SK-N-MC (cell line): Measurements from ENCODE around the gene RAC3.

ENCODE experiments used
- DNase-seq: peaks from one replicate; pipeline ENCODE4 v3.0.0-alpha.2; 2011; ENCODE audit warnings: low read depth, low spot score
- H3K27ac ChIP-seq: fragments of 200-600 bp; sonication (generic); 2 replicates; pipeline ENCODE4 v1.5.1; 2016; ENCODE audit warnings: mixed run types
- H3K36me3 ChIP-seq: fragments of 200-600 bp; sonication (generic); 2 replicates; pipeline ENCODE4 v1.6.1; 2017; ENCODE audit warnings: antibody characterized with exemption, low read length, mixed read lengths; ENCODE audit not compliant: insufficient read depth
- H3K4me3 ChIP-seq: fragments of 200-600 bp; sonication (generic); 2 replicates; pipeline ENCODE4 v1.5.1; 2016
- H3K9ac ChIP-seq: fragments of 200-600 bp; sonication (generic); 2 replicates; pipeline ENCODE4 v1.8.0; 2017; ENCODE audit warnings: mixed run types, mixed read lengths; ENCODE audit not compliant: insufficient read length
- H3K9me3 ChIP-seq: fragments of 200-600 bp; sonication (generic); 2 replicates; pipeline ENCODE4 v1.6.1; 2017; ENCODE audit warnings: low read depth, mild to moderate bottlenecking, antibody characterized with exemption, low read length, moderate library complexity, mixed read lengths
- EZH2 ChIP-seq: fragments of 200-600 bp; sonication (generic); IDR thresholded peaks from one replicate; pipeline ENCODE4 v1.6.1; 2017; ENCODE audit warnings: antibody characterized with exemption
- FOXP2 ChIP-seq: optimal IDR thresholded peaks from 2 replicates; pipeline ENCODE3; 2011; ENCODE audit warnings: mild to moderate bottlenecking, moderate library complexity; ENCODE audit not compliant: insufficient read depth; ENCODE audit errors: extremely low read length, control extremely low read depth
- POLR2AphosphoS5 ChIP-seq: IDR thresholded peaks from 2 replicates; pipeline ENCODE4 v1.6.1; 2012; ENCODE audit warnings: mild to moderate bottlenecking, low read depth, low read length, borderline replicate concordance

The RAC3 gene

DNA sequence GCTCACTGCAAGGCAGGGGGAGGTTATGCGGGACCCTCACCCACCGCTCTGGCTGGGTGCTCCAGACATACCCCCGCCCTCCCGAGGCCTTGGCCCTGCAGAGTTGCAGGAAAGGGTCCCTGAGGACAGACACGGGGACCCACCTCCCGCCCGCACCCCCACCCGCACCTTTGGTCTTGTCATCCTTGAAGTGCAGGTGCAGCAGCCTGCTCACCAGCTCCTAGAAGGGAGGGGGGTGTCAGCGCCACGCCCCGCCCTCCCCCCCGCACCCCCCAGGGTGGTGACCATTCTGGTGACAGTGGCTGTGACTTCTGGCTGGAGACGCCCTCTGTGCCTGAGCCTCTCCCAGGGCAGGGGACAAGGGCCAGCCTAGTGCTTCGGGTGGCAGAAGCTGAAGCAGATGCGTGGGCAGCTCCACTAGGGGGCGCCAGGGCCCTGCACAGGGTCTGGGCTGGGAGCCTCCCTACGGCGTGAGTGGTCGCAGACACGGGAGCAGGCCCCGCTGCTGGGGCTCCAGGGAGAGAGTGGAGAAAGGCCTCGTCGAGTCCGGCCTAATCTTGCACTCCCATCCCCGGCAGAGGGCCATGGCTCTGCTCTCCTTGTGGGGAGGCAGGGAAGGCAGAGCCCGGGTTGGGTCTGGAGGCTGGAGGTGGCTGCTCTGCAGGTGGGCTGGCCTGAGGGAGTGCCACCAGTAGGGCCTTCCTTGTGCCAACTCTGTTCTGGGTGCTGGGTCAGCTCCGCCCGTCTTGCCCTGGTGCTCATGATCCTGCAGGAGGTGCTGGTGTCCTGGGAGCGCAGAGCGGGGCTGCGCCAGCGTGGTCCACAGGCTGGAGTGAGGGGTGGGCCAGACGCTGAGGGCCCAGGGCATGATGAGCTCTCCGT, 11.5 kb upstream of the RAC3 start:
- TF ChIP-seq EZH2 (no peak), POLR2AphosphoS5 (peak; percentile 16; the same call in 1 of the 2 replicates), FOXP2 (no peak)

DNA sequence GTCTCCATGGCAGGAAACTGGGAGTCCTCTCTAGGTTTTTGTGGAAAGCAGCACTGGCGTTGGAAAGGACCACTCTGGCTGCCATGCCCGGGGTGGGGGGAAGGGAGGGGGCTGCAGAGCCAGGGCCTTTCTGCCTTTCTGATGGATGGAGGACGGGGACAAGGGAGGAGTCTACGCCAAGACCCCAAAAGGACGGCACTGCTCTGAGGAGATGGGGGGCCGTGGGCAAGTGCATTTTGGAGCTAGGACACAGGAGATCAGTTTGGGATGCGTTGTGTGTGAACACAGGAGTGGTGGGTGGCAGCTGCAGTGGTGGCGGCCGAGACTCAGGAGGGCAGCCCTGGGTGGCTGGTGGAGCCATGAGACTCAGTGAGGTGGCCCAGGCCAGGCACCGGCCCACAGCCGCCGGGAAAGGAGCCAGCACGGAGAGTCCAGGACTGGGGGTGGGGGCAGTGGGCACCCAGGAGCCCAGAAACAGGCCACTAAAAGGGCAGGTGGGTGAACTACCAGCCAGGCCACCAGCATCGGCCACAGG, 10.8 kb upstream of the RAC3 start:
- H3K4me3 ChIP-seq = no peak overlapping the region
- no peaks in the 10 kb centered on the region for H3K9me3 ChIP-seq
- DNase-seq = no peak
- H3K36me3 ChIP-seq = no peaks in the 10 kb centered on the region
- no peak overlapping the region for H3K27ac ChIP-seq
- TF ChIP-seq EZH2 = no peak
- no peak for TF ChIP-seq POLR2AphosphoS5
- TF ChIP-seq FOXP2 = no peak
- H3K9ac ChIP-seq = no peak overlapping the region

More for the DNA sequence above, 11.5 kb upstream of the RAC3 start:
- H3K9me3 ChIP-seq = no peaks in the 10 kb centered on the region
- H3K36me3 ChIP-seq = no peaks in the 10 kb centered on the region
- H3K4me3 ChIP-seq = no peak overlapping the region
- no peak overlapping the region for H3K9ac ChIP-seq
- DNase-seq = no peak
- no peak overlapping the region for H3K27ac ChIP-seq

DNA sequence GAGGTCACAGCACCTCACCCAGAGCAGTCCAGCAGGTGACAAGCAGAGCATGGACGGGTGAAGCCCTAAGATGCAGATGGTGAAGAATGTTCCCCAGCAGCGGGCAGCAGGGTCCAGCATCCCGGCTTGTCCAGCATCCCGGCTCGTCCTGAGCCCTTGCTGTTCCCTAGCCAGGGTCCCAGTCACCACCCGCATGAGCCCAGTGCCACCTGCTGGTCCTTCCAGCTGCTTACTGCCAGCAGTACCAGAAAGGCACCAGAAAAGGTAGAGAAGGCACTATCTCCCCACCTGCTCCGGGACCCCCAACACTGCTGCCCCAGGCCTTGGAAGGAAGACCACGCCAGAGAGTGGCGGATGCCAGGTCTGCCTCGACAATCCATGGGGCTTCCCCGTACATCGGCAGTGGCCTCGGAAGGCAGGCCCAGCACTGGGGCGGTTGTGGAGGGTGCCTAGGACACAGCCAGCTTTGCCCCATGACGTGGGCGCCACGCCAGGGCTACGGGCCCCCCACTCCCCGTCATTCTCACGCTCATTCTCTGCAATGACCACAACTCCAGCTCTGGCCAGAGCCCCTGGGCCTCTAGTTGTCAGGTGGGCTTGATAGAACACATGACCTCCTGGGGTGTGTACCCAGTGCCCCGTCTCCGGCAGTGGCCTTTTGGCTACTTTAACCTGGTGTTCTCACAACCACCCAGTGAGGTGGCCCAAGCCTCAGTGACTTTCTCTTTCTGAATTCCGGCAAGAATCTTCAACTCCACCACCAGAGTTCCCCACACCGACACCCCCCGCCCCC, 10.2 kb upstream of the RAC3 start:
- Histone ChIP-seq H3K27ac (no peak overlapping the region), H3K9ac (peak overlapping the region; percentile 85), H3K36me3 (no peaks in the 10 kb centered on the region), H3K4me3 (peak overlapping the region; percentile 98), H3K9me3 (no peaks in the 10 kb centered on the region)
- DNase-seq = no peak
- no peak for TF ChIP-seq FOXP2
- TF ChIP-seq EZH2 = no peak
- no peak for TF ChIP-seq POLR2AphosphoS5

DNA sequence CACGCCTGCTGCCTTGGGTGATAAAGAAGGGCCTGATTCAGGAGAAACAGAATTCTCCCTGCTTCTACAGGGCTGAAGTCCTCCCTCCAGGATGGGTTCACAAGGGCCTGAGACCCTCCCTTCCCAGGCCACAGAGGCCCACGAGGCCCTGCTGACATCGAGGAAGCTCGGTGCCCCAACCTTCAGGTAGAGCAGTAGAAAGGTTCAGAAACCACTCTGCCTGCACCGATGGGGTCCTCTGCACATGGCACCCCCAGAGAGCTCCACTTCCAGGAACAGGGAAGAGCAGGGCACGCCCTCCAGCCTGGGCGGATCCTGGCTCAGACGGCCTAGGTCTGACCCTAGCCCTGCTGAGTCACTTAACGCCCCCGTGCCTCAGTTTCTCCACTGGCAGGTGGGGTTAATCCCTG, 9.6 kb upstream of the RAC3 start:
- TF ChIP-seq FOXP2 (no peak), EZH2 (no peak), POLR2AphosphoS5 (no peak)
- Histone ChIP-seq H3K4me3 (peak overlapping the region; percentile 98), H3K9ac (peak overlapping the region; percentile 85), H3K9me3 (no peaks in the 10 kb centered on the region), H3K27ac (no peak overlapping the region), H3K36me3 (no peaks in the 10 kb centered on the region)
- no peak for DNase-seq

DNA sequence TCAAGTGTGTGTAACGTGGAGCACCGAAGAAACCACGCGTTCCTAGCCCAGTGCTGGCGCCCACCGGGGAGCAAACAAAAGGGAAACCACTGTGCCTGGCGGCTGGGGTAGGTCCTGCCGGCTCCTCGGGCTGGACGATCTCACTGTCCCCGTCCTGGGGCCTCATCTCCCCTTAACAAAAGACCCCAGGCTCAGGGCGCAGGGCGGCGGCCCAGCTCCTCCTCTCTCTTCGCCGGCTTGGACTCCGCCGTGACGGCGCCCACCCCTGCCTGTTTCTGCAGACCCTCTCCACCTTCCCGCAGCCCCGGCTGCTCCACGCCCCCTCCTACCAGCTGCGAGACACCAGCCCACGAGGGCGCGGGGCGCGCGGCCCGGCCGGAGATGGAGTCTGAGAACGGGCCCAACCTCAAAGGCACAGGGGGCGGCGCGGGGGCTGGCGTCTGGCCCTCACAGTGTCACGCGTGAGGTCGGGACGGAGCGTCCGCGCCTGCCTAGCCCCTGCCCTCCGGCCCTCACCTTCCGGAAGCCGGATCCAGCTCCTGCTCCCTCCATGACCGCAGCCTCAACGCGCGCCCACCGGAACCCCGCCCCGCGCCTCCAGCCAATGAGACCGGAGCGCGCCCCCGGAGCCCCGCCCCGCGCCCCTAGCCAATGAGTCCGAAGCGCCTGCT, 9.0 kb upstream of the RAC3 start, which contains the start of gene CENPX:
TSS of gene CENPX (minus strand) at position 569 of the 671 bp plus-strand sequence. CDS start at position 552, 17 bp downstream.
- Histone ChIP-seq H3K9ac (peak within 1 kb of the TSS; percentile 85), H3K4me3 (peak within 1 kb of the TSS; percentile 98), H3K9me3 (no peaks in the 10 kb centered on the region), H3K36me3 (no peaks in the 10 kb centered on the region), H3K27ac (no peak within 1 kb of the TSS)
- TF ChIP-seq EZH2 (no peak), FOXP2 (no peak), POLR2AphosphoS5 (peak; percentile 55; the same call in 1 of the 2 replicates)
- no peak for DNase-seq

DNA sequence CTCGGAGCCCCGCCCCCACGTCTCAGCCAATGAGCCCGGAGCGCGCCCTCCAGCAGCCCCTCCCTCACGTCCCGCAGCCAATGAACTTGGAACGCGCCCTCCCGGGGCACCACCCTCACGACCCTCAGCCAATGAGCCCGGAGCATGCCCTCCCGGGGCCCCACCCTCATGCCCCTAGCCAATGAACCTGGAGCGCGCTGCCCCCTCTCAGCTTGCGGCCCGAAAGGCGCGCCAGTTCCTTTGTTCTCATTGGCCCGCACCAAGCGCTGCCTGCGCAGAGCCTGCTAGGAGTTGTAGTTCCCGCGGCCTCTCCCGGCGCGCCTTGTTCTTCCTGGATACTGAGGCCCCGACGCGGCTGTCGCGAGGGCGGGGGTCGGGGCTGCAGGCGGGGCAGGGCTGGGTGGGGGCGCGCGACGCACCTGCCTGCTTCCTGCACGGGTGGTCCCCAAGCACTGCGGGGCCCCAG, 8.5 kb upstream of the RAC3 start, which contains the start of gene LRRC45:
TSS of gene LRRC45 (plus strand) at position 325 of the 466 bp plus-strand sequence. CDS start 339 bp downstream, outside the sequence.
- DNase-seq = peak; percentile 96
- no peak for TF ChIP-seq POLR2AphosphoS5
- peak; percentile 45 for TF ChIP-seq FOXP2
- no peak for TF ChIP-seq EZH2
- Histone ChIP-seq H3K4me3 (peak within 1 kb of the TSS; percentile 98), H3K27ac (no peak within 1 kb of the TSS), H3K36me3 (no peaks in the 10 kb centered on the region), H3K9ac (peak within 1 kb of the TSS; percentile 85), H3K9me3 (no peaks in the 10 kb centered on the region)

DNA sequence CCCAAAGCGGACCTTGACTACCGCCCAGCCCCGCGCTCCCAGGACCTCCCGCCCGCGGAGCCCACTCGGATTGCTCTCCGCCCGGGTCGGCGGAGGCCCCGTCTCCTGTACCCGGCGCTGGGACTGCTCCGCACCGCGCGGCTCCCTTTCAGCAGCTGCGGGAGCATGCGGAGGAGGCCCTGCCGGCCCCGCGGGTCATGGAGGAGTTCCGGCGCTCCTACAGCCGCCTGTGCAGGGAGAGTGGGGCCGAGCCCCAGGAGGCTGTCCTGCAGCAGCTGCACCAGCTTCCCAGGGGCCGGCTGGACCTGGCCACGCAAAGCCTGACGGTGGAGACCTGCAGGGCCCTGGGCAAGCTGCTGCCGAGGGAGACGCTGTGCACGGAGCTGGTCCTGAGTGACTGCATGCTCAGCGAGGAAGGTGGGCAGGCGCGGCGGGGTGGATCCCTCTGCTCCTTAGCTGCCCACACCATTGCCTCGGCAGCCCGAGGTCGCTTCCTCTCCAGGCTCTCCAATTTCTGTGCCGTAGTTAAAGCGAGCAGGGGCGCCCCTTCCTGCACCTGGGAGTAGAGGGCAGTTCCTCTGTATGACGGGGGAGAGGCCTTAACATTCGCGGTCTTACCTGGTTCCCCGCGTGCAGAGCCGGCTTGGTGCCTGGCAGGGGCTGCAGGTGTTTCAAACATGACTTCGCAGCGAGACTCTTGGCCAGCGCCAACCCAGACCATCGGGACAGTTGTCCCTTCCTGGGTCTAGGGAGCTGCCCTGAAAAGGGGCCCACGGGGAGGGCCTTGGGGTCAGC, 7.8 kb upstream of the RAC3 start:
- H3K9me3 ChIP-seq = no peaks in the 10 kb centered on the region
- peak overlapping the region; percentile 81 for H3K9ac ChIP-seq
- H3K4me3 ChIP-seq = peak overlapping the region; percentile 89
- H3K27ac ChIP-seq = no peak overlapping the region
- no peak for TF ChIP-seq EZH2
- no peak for TF ChIP-seq FOXP2
- TF ChIP-seq POLR2AphosphoS5 = no peak; the same call in 1 of the 2 replicates
- no peak for DNase-seq
- no peaks in the 10 kb centered on the region for H3K36me3 ChIP-seq
